ENCODE results near the gene UBA52. TPM values are rescaled to one million over a fixed set of nuclear protein-coding genes. Genes with fewer than 3 reads are reported as not detected.
"Not testable (repeated sequence)": the region's sequence is repeated elsewhere in the genome, so short reads cannot be mapped to it uniquely, and the experiment has no call there.

UBA52 gene
- total RNA-seq (2014; rRNA removed) = 871 and 1,108 TPM in 2 replicates
- percentile 97 among the genes with signal in this experiment for Bru-seq, nascent RNA
- BruChase-seq, experiment 1, labeled RNA remaining after a 6-hour chase = percentile 99 among the genes with signal in this experiment
- percentile 98 among the genes with signal in this experiment for BruChase-seq, experiment 2, labeled RNA remaining after a 2-hour chase
- long read RNA-seq, transcript UBA52-202 (5 exons, 2,845 nt) = minor isoform, 61 of 309 reads
- long read RNA-seq, transcript UBA52-201 (5 exons, 572 nt) = major isoform, 146 of 309 reads
- long read RNA-seq, transcript UBA52-209 (4 exons, 514 nt) = minor isoform, 47 of 309 reads
- long read RNA-seq, partial matches to known transcripts = 16 of 309 reads
- long read RNA-seq, other reads (novel, unspliced or antisense) = 33 of 309 reads

GRCh38 chr19:18571564-18572344 is at the start of gene UBA52:
Gene UBA52, plus strand, starts transcription at chr19:18571857. Its CDS starts 1,444 bp downstream, at chr19:18573301.
- peak within 1 kb of the TSS; percentile 100 for H3K4me3 ChIP-seq (ENCODE audit: low read length)
- ATAC-seq (peak; percentile 96), DNase-seq (peak; percentile 99)
- CTCF ChIA-PET = interaction anchor here (0.9 to 1.1 kb wide), 2 partner anchors 51 to 52 kb away, joined by 3 to 4 read pairs; no protein-coding TSS in a partner anchor
- H3K9me3 ChIP-seq (ENCODE audit: low read length) = no peaks in the 10 kb centered on the region
- H3K9ac ChIP-seq (ENCODE audit: low read length) = peak within 1 kb of the TSS; percentile 99
- H3K4me2 ChIP-seq (ENCODE audit: low read length) = peak within 1 kb of the TSS; percentile 99
- H3K9me2 ChIP-seq (replicated peaks; ENCODE audit: low read length) = no peaks in the 10 kb centered on the region
- H3K79me2 ChIP-seq (ENCODE audit: low read length) = peaks cover 38% of the 10 kb centered on the region
- H3K36me3 ChIP-seq (ENCODE audit: low read depth, low read length) = peaks cover 37% of the 10 kb centered on the region
- no peak for TF ChIP-seq CTCF (conservative IDR thresholded peaks at IDR 0.05; ENCODE audit: low read depth, low read length)
- no peak for TF ChIP-seq EZH2 (IDR thresholded peaks at IDR 0.05; ENCODE audit: low read length, unreplicated experiment)
- TF ChIP-seq EZH2phosphoT487 (IDR thresholded peaks at IDR 0.05; ENCODE audit: borderline replicate concordance, low read length) = no peak
- H3F3A ChIP-seq (ENCODE audit: low read length, unreplicated experiment) = no peaks in the 10 kb centered on the region
- H3K27me3 ChIP-seq (ENCODE audit: low read length) = no peaks in the 10 kb centered on the region
- peaks cover 32% of the 10 kb centered on the region for H4K20me1 ChIP-seq (ENCODE audit: low read length)
- no TSS peak for BruUV-seq (replicated peaks)
- peaks cover 15% of the 10 kb centered on the region for H3K4me1 ChIP-seq (ENCODE audit: insufficient read depth, low read length)
- H3K27ac ChIP-seq (ENCODE audit: low read length) = peak within 1 kb of the TSS; percentile 63
- intact Hi-C loops (cut with micrococcal nuclease) = loop anchor here (2.0 to 5.0 kb wide), 2 partner anchors 15 to 109 kb away; partner anchors contain the start of gene KXD1
- H2AFZ ChIP-seq (ENCODE audit: low read length) = peak within 1 kb of the TSS; percentile 78
- POLR2A ChIA-PET (ENCODE audit: unreplicated experiment) = interaction anchor here (0.6 to 1.0 kb wide), 5 partner anchors 9 to 89 kb away, joined by 4 to 8 read pairs (median 5); partner anchors contain the start of genes KXD1 and REX1BD

GRCh38 chr19:18522124-18522861 is 49.4 kb upstream of the UBA52 start:
- Histone ChIP-seq H2AFZ (ENCODE audit: low read length) (peak overlapping the region; percentile 52), H3K4me2 (ENCODE audit: low read length) (peak overlapping the region; percentile 93), H3K4me1 (ENCODE audit: insufficient read depth, low read length) (peaks cover 26% of the 10 kb centered on the region), H4K20me1 (ENCODE audit: low read length) (peaks cover 29% of the 10 kb centered on the region), H3K79me2 (ENCODE audit: low read length) (peaks cover 41% of the 10 kb centered on the region), H3K27ac (ENCODE audit: low read length) (peak overlapping the region; percentile 90; the same call in 1 of the 2 replicates), H3K4me3 (ENCODE audit: low read length) (peak overlapping the region; percentile 100), H3K27me3 (ENCODE audit: low read length) (no peaks in the 10 kb centered on the region), H3F3A (ENCODE audit: low read length, unreplicated experiment) (no peaks in the 10 kb centered on the region), H3K36me3 (ENCODE audit: low read depth, low read length) (no peaks in the 10 kb centered on the region), H3K9ac (ENCODE audit: low read length) (peak overlapping the region; percentile 96; the same call in 1 of the 2 replicates), H3K9me3 (ENCODE audit: low read length) (no peaks in the 10 kb centered on the region), H3K9me2 (replicated peaks; ENCODE audit: low read length) (no peaks in the 10 kb centered on the region)
- ATAC-seq = peak; percentile 85
- no TSS peak for BruUV-seq (replicated peaks)
- ChIA-PET POLR2A (ENCODE audit: unreplicated experiment) (interaction anchor here (0.6 to 1.4 kb wide), 3 partner anchors 35 to 329 kb away, joined by 3 to 10 read pairs (median 4); partner anchors contain the start of genes JUND, KXD1 and MPV17L2), CTCF (interaction anchor here (0.6 kb wide), 1 partner anchor 71 kb away, joined by 4 read pairs; no protein-coding TSS in a partner anchor)
- intact Hi-C loops (cut with micrococcal nuclease) = loop anchor here (5.0 kb wide), 3 partner anchors 35 to 115 kb away; partner anchors contain the start of genes KLHL26 and KXD1
- TF ChIP-seq CTCF (conservative IDR thresholded peaks at IDR 0.05; ENCODE audit: low read depth, low read length) = no peak
- no peak for TF ChIP-seq EZH2 (IDR thresholded peaks at IDR 0.05; ENCODE audit: low read length, unreplicated experiment)
- no peak for TF ChIP-seq EZH2phosphoT487 (IDR thresholded peaks at IDR 0.05; ENCODE audit: borderline replicate concordance, low read length)
- DNase-seq = peak; percentile 100

GRCh38 chr19:18522862-18523440 is 48.7 kb upstream of the UBA52 start:
- H3K27me3 ChIP-seq (ENCODE audit: low read length); H3K9me3 ChIP-seq (ENCODE audit: low read length); H3K27ac ChIP-seq (ENCODE audit: low read length); CTCF ChIA-PET; H3F3A ChIP-seq (ENCODE audit: low read length, unreplicated experiment); DNase-seq; H3K4me3 ChIP-seq (ENCODE audit: low read length); H3K36me3 ChIP-seq (ENCODE audit: low read depth, low read length); ATAC-seq; H3K9me2 ChIP-seq (replicated peaks; ENCODE audit: low read length): not testable (repeated sequence)
- BruUV-seq (replicated peaks) = TSS peak; percentile 71
- peaks cover 35% of the 10 kb centered on the region for H3K79me2 ChIP-seq (ENCODE audit: low read length)
- H4K20me1 ChIP-seq (ENCODE audit: low read length) = peaks cover 26% of the 10 kb centered on the region
- peak overlapping the region; percentile 36; the same call in 1 of the 2 replicates for H3K9ac ChIP-seq (ENCODE audit: low read length)
- POLR2A ChIA-PET (ENCODE audit: unreplicated experiment) = interaction anchor here (0.6 to 1.4 kb wide), 3 partner anchors 34 to 330 kb away, joined by 3 to 10 read pairs (median 4); partner anchors contain the start of genes JUND, KXD1 and MPV17L2
- intact Hi-C loops (cut with micrococcal nuclease) = loop anchor here (5.0 kb wide), 3 partner anchors 34 to 114 kb away; partner anchors contain the start of genes KLHL26 and KXD1
- H2AFZ ChIP-seq (ENCODE audit: low read length) = peak overlapping the region; percentile 52
- peaks cover 26% of the 10 kb centered on the region for H3K4me1 ChIP-seq (ENCODE audit: insufficient read depth, low read length)
- peak overlapping the region; percentile 60 for H3K4me2 ChIP-seq (ENCODE audit: low read length)

All from PC-3 (cell line).